HG03159 (cell line): ENCODE measurements around the gene C22orf31.

ENCODE experiments used
- ATAC-seq: cut with Tn5 transposase; IDR thresholded peaks from one replicate; pipeline ENCODE4 v1.9.1; 2021; ENCODE audit warnings: mild to moderate bottlenecking, moderate library complexity; ENCODE audit not compliant: unreplicated experiment

C22orf31 gene

DNA sequence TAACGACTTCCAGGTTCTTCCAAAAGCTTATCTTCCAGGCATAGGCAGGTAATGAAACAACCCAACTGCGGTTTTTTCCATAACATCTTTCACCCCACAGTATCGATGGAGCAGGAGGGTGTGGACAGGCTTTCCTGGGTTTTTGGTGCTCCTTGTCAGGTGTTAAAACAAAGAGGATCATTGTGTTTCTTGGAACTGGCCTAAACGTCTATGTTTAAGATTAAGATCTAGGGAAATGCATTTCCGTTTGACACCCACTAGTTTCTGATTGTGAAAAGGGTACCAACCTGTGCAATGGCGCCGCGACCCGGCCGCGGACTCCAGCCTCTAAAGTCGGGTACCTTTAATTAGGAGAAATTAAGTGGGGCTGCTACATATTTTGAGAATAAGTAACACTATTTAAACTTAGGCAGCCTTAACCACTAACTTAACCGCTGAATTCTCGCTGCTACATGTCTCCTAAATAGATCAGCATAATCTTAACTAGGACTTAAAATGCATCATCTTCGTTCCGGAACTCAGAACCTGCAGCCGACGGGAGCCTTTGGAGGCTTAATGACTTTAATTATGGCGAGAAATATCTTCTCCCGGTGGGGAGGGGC, 31.5 kb downstream of the C22orf31 start:
- ATAC-seq = no peak

DNA sequence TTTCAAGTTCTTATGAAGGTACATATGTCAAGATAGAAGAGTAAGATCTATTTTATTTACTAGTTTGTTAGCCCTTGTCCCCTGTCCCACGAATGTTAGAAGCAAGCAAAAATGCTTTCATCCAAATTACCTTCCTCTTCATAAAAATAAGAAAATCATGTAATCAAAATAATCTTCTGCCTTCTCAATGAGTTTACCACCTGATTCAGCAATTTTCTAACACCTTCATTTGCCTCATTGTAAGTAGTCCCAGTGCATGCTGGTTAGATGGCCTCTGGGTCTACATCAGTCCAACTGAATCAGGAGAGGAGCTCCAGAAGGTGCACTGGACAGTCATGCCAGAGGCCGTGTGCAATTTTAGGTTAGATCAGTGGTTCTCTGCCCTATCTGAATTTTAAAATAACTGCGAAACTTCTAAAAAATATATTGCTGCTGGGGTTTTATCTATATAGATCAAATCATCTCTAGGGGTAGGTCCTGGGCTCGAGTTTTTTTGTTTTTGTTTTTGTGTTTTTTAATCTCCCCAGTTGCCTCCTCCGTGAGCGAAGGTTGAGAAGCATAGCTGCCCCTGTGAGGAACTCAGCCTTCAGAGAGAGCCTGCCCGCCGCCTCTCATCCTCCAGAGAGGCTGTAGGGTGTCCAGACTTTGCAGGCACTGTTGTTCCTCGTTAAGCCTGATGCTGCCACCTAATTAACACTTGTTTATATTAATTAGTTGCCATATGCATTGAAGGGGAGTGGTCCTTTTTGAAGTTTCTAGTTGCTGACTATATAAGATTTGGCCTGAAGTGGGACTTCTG, 32.2 kb downstream of the C22orf31 start:
- no peak for ATAC-seq

DNA sequence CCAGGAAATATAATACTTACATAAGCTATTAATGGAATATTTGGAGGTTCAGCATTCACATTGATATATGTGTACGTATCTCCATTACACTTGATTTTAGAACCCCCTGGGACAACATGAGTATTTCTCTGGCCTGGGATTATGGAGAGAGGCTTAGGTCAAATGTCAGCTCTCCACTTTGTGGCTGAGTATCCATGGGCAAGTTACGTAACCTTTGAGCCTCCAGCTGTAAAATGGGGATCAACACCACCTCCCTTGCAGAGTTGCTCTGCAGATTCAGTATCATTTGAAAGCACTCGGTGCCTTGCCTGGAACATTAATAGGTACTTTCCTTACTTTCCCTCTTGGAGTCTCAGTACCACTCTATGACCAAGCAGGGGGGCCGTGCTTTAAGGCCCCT, 33.2 kb downstream of the C22orf31 start:
- no peak for ATAC-seq

GRCh38 chr22:29026579-29026978, 35.1 kb downstream of the C22orf31 start:
- ATAC-seq = no peak

GRCh38 chr22:29023172-29023796, 38.3 kb downstream of the C22orf31 start:
- no peak for ATAC-seq

- ATAC-seq = no peak
Measured at GRCh38 chr22:29022101-29022817, 39.4 kb downstream of the C22orf31 start.

DNA sequence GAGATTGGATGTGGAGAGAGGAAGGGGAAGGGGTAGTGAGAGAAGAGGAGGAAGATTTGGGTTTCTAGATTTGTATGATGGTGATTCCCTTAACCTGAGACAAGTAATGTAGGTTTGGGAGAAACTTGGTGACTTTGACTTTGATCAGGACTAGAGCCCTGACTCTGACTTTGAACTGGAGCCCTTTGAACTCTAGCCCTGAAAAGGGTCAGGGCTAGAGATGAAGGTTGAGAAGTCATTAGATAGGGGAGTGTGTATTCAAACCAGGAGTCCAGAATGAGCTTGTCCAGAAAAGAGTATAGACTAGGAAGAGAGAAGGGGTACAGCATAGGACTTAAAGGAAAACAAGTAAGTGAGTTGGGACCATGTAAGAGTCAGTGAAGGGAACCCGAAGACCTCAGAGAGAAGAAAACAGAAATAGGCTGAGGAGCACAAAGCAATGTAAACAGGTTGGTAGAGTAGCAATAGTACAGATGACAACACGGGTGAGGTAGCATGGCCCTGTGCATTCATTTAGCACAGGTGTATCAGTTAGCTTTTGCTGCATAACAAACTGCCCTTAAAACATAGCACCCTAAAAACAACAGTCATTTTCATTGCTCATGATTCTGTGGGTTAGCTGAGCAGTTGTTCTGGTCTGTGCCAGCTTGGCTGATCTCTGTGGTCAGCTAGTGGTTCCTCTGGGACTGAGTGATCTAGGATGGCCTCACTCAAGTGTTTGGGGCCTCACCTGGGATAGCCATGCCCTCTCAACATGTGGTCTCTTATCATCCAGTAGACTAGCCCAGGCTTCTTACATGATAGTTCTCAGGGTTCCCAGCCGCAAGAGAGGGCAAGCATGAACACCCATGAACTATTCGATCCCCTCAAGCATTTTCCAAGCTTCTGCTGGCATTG, 43.1 kb downstream of the C22orf31 start:
- no peak for ATAC-seq

DNA sequence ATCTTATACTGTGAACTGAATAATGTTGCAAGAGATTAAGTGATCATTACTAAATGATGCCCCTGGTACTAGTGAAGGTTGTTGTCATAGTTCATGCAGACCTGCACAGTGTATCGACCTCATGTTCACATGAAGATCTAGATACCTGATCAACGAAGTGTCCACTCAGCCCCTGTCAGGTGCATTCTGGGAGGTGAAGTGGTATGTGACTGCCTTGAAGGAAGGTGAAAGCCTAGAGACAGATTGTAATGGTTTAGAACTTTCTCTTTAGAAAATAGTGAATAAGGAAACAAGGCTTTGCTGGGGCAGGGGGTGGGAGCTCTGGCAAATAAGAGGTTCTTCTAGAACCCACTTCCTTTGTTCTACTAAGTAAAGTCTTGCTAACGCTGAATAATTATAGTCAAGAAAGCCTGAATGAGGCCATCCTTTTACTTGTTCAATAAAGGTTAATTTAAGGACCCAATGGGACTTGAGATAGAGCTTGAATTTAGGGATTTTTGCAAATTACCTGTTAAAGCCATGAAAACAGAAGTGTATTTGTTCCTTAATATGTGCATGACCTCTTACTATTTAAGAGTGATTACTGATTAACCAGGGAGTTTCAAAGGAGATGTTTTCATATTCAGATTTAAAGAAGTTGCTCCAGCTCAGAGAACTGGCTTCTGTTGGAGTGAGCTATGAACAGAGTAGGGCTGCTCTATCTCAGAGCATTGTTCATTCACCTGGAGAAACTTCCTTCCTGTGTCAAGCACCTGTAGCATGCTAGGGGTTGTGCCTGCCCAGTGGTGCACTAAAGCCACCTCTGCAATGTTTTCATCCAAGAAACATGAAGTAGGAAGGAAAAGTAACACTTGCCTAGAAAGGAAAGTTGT, 45.3 kb downstream of the C22orf31 start:
- ATAC-seq = no peak

DNA sequence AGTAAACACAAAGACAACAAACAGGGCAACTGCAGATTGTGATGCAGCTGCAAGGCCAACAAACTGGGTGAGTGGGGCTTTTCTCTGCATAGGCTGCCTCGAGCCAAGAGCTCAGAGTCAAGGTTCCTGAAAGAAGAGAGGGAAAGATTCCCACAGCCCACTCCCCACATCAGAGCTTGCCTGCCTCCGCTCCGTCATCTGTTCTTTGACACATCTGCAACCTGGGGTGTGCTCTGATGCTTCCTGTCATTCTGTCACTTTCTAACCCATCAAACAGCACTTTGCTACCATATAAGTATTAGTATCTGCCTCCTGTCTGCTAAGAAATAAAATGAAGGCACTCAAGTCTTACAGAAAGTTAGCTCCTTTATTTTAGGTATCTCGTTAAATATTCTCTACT, 46.9 kb downstream of the C22orf31 start:
- no peak for ATAC-seq

DNA sequence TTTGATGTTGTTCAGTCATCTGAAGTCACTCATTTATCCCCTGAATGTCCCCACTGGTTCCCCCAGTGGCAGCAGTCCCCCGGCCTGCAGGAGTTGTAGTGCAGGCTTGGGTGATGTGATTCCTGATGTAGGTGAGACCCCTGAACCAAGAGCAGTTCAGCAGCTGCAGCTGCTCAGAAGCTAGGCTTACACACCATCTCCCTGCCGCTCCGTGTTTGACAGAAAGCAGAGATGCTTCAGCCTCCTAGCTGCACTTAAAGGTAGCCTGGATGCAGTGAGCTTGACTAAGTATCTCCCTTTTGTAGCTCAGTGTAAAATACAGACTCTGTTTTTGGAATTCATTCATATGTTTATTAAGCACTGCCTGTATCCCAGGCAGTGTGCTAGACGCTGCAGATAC, 47.3 kb downstream of the C22orf31 start:
- no peak for ATAC-seq

- ATAC-seq = no peak
Measured at GRCh38 chr22:29012952-29013351, 48.7 kb downstream of the C22orf31 start.

DNA sequence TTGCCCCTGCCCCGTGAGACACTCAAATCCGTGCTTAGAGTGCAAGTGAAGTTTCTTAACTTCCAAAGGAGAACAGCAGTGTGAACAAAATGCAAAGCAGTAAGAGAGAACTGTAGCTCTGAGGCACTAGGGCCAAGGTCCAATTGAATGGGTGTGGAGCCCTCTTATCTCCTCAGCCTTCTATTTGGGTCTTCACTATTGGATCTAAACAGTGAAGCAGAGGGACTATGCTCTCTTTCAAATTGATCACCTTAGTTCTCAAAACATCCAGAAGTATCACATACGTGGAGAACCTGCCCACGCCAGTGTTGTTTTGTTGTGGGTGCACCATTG, 49.6 kb downstream of the C22orf31 start:
- ATAC-seq = no peak

DNA sequence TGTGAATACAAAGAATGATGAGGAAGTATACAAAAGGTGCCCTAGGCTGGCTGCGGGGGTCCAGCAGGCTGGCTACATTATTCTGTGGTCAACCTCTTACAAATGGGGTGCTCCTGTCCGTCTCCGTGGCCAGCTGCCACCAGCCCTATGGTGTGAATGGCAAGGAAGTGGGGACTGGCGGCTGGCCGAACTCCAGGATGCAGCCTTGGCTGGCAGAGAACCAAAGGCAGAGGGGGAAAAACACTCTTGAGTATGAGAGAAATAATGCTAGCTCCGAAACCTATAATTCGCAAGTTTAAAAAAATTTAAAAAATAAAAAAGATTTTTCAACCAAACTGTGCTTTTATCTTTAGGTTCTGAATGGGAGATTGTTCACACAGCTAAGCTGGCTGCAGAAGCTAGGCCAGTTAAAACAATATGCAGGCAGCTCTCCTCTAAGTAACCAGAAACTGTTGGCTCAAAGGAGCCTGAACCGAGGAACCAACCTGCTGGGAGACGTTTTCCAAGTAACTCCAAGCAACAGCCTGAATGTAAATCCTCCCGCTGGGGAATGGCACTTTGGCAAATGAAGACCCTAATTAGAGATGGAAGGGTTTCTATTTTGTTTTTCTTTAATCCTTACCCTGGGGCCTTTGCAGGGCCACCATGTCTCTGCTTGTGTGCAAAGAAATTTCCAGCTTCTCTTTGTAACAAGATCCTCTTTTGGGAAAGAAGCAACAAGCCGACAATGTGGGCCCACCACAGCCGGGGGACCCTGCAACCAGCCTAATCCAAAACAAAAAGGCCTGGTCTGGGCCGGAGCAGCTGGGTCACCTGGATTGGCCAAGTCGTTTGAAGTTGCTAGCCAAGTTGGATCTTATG, 50.2 kb downstream of the C22orf31 start:
- ATAC-seq = no peak

GRCh38 chr22:29009148-29009547, 52.5 kb downstream of the C22orf31 start:
- ATAC-seq = no peak
